Measurements from ENCODE around the gene TRPC6. TPM values are rescaled to one million over a fixed set of nuclear protein-coding genes. Genes with fewer than 3 reads are reported as not detected.

TRPC6 gene
- total RNA-seq, 1 experiment from 2014 or later: 1.3 TPM

DNA sequence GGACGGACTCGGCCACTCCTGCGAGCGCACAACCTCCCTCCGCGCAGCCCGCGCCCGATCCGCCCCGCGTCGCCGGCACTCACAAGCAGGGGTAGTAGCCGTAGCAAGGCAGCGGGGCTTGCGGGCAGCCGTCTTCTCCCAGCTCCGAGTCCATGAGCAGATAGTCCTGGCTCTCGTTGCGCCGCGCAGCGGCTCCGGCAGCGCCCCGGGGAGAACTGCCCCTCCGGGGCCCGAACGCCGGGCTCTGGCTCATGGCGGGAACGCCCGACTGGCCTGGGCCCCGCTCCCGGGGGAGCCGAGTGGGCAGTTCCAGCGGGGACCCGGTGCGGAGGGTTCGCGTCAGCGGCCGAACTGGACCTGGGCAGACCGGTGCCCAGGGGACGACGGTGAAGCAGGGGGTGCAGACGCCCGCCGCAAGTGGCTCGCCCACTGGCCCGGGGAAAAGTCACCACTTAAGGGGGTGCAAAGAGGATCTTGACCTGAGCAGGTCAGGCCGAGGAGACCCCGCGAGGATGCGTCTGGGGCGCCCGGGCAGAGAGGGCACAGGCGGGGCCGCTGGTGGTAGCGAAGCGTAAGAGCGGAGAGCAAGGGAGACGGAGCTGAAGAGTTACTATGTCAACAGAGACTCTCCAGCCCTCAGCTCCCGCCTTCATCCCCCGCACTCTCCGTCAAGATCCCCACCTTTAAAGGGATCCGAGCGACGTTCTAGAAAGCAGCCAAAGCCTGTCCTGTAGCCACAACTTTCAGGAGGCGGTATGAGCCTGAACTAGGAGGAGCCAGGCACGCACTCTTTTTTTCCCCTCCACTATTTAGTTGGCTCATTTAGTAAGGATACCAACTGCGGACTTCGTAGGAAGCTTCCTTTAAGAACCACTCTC lies at the start of gene TRPC6 (continued):
- TF ChIP-seq, protein P1, sequence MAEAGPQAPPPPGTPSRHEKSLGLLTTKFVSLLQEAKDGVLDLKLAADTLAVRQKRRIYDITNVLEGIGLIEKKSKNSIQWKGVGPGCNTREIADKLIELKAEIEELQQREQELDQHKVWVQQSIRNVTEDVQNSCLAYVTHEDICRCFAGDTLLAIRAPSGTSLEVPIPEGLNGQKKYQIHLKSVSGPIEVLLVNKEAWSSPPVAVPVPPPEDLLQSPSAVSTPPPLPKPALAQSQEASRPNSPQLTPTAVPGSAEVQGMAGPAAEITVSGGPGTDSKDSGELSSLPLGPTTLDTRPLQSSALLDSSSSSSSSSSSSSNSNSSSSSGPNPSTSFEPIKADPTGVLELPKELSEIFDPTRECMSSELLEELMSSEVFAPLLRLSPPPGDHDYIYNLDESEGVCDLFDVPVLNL (CRISPR knock-in tag; IDR thresholded peaks at IDR 0.05; ENCODE audit: borderline replicate concordance, low read depth): no peak
- TF ChIP-seq, protein P2, sequence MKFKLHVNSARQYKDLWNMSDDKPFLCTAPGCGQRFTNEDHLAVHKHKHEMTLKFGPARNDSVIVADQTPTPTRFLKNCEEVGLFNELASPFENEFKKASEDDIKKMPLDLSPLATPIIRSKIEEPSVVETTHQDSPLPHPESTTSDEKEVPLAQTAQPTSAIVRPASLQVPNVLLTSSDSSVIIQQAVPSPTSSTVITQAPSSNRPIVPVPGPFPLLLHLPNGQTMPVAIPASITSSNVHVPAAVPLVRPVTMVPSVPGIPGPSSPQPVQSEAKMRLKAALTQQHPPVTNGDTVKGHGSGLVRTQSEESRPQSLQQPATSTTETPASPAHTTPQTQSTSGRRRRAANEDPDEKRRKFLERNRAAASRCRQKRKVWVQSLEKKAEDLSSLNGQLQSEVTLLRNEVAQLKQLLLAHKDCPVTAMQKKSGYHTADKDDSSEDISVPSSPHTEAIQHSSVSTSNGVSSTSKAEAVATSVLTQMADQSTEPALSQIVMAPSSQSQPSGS (CRISPR knock-in tag; IDR thresholded peaks at IDR 0.05; ENCODE audit: borderline replicate concordance, low read depth): no peak
- TF ChIP-seq, protein P3, sequence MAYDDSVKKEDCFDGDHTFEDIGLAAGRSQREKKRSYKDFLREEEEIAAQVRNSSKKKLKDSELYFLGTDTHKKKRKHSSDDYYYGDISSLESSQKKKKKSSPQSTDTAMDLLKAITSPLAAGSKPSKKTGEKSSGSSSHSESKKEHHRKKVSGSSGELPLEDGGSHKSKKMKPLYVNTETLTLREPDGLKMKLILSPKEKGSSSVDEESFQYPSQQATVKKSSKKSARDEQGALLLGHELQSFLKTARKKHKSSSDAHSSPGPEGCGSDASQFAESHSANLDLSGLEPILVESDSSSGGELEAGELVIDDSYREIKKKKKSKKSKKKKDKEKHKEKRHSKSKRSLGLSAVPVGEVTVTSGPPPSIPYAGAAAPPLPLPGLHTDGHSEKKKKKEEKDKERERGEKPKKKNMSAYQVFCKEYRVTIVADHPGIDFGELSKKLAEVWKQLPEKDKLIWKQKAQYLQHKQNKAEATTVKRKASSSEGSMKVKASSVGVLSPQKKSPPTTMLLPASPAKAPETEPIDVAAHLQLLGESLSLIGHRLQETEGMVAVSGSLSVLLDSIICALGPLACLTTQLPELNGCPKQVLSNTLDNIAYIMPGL (CRISPR knock-in tag; IDR thresholded peaks at IDR 0.05): peak; percentile 63; the same call in 1 of the 2 replicates
- TF ChIP-seq GABPB1 (CRISPR knock-in tag; IDR thresholded peaks at IDR 0.05) (no peak), FOXK1 (CRISPR knock-in tag; IDR thresholded peaks at IDR 0.05) (peak; percentile 51; the same call in 1 of the 2 replicates), NR2C2 (CRISPR knock-in tag; IDR thresholded peaks at IDR 0.05) (0 out of 2 replicates have a peak, but pooled peaks have one; percentile 21), JUN (CRISPR knock-in tag; IDR thresholded peaks at IDR 0.05) (no peak), ZNF263 (CRISPR knock-in tag; IDR thresholded peaks at IDR 0.05; ENCODE audit: low read depth) (no peak), NFATC4 (CRISPR knock-in tag; IDR thresholded peaks at IDR 0.05) (no peak), NFE2L1 (CRISPR knock-in tag; IDR thresholded peaks at IDR 0.05) (no peak), TEAD4 (CRISPR knock-in tag; IDR thresholded peaks at IDR 0.05) (no peak), GRHL2 (CRISPR knock-in tag; IDR thresholded peaks at IDR 0.05; ENCODE audit: insufficient replicate concordance, severe bottlenecking) (no peak), FOXP1 (CRISPR knock-in tag; IDR thresholded peaks at IDR 0.05; ENCODE audit: borderline replicate concordance) (peak; percentile 45; the same call in 1 of the 2 replicates)
- TF ChIP-seq, protein P4, sequence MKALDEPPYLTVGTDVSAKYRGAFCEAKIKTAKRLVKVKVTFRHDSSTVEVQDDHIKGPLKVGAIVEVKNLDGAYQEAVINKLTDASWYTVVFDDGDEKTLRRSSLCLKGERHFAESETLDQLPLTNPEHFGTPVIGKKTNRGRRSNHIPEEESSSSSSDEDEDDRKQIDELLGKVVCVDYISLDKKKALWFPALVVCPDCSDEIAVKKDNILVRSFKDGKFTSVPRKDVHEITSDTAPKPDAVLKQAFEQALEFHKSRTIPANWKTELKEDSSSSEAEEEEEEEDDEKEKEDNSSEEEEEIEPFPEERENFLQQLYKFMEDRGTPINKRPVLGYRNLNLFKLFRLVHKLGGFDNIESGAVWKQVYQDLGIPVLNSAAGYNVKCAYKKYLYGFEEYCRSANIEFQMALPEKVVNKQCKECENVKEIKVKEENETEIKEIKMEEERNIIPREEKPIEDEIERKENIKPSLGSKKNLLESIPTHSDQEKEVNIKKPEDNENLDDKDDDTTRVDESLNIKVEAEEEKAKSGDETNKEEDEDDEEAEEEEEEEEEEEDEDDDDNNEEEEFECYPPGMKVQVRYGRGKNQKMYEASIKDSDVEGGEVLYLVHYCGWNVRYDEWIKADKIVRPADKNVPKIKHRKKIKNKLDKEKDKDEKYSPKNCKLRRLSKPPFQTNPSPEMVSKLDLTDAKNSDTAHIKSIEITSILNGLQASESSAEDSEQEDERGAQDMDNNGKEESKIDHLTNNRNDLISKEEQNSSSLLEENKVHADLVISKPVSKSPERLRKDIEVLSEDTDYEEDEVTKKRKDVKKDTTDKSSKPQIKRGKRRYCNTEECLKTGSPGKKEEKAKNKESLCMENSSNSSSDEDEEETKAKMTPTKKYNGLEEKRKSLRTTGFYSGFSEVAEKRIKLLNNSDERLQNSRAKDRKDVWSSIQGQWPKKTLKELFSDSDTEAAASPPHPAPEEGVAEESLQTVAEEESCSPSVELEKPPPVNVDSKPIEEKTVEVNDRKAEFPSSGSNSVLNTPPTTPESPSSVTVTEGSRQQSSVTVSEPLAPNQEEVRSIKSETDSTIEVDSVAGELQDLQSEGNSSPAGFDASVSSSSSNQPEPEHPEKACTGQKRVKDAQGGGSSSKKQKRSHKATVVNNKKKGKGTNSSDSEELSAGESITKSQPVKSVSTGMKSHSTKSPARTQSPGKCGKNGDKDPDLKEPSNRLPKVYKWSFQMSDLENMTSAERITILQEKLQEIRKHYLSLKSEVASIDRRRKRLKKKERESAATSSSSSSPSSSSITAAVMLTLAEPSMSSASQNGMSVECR (CRISPR knock-in tag; IDR thresholded peaks at IDR 0.05; ENCODE audit: borderline replicate concordance): no peak
- TF ChIP-seq, protein P5, sequence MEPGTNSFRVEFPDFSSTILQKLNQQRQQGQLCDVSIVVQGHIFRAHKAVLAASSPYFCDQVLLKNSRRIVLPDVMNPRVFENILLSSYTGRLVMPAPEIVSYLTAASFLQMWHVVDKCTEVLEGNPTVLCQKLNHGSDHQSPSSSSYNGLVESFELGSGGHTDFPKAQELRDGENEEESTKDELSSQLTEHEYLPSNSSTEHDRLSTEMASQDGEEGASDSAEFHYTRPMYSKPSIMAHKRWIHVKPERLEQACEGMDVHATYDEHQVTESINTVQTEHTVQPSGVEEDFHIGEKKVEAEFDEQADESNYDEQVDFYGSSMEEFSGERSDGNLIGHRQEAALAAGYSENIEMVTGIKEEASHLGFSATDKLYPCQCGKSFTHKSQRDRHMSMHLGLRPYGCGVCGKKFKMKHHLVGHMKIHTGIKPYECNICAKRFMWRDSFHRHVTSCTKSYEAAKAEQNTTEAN (CRISPR knock-in tag; IDR thresholded peaks at IDR 0.05): no peak
- TF ChIP-seq, protein P6, sequence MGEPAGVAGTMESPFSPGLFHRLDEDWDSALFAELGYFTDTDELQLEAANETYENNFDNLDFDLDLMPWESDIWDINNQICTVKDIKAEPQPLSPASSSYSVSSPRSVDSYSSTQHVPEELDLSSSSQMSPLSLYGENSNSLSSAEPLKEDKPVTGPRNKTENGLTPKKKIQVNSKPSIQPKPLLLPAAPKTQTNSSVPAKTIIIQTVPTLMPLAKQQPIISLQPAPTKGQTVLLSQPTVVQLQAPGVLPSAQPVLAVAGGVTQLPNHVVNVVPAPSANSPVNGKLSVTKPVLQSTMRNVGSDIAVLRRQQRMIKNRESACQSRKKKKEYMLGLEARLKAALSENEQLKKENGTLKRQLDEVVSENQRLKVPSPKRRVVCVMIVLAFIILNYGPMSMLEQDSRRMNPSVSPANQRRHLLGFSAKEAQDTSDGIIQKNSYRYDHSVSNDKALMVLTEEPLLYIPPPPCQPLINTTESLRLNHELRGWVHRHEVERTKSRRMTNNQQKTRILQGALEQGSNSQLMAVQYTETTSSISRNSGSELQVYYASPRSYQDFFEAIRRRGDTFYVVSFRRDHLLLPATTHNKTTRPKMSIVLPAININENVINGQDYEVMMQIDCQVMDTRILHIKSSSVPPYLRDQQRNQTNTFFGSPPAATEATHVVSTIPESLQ (CRISPR knock-in tag; IDR thresholded peaks at IDR 0.05): no peak

Measured in WTC11 (cell line).